ENCODE data around the gene RAP1GAP2.
"Not testable (repeated sequence)": the region's sequence is repeated elsewhere in the genome, so short reads cannot be mapped to it uniquely, and the experiment has no call there.

RAP1GAP2 gene

DNA sequence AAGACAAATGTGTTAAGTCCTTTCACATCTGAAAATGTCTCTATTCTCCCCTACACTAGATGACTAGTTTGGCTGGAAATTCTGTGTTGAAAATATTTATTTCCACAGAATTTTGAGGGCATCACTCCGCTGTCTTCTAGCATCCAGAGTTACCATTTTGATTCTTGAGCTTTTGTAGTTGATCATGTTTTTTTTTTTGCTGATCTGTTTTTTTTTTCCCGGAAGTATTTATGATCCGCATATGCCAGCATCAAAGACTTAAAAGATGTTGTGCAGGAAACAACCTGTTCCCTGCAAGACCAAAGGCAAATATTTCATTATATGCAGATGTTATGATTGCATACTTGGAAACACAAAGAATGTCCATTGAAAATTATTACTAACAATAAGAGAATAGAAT lies 250.5 kb downstream of the RAP1GAP2 start:
- DNase-seq (ENCODE audit: low spot score), result no peak

DNA sequence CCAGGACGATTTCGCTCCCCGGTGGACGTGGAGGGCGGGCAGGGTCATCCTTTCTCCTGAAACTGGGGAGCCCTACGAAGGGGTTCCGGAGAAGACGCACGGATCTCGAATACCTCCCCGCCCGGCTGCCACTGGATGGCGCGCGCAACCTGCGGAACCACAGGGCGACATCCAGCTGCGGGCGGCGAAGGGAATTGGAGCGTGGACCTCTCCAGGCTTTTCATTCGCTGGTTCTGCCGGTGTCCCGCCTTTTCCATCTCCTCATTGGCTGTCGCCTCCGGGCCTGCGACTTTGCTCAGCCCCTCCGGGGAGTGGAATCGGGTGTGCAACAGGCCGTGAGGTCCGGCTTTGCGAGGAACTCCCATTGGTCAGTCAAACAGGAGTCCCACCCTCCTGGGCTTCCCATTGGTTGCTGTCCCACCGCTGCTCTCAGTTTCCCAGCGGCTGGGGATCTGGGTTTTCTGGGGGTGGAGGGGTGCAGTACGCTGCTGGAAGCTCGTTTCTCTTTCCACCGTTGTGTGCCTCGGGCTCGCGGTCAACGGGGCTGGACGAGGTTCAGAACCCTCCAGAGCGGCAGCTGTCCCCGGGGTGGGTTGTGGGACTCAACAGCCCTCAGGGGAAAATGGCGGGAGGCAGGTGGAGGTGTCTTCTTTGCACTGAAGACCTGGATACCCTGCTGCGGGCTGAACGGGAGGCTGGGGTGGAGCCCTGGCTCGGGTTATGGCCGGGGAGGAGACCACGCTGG lies 252.7 kb downstream of the RAP1GAP2 start:
- peak; percentile 96 for DNase-seq (ENCODE audit: low spot score)

GRCh38 chr17:3049705-3050295 lies 253.6 kb downstream of the RAP1GAP2 start:
- no peak for DNase-seq (ENCODE audit: low spot score)

- DNase-seq (ENCODE audit: low spot score), result not testable (repeated sequence)
Observed at GRCh38 chr17:3054868-3055267, 258.6 kb downstream of the RAP1GAP2 start.

GRCh38 chr17:3062824-3063377 lies 266.7 kb downstream of the RAP1GAP2 start:
- DNase-seq (ENCODE audit: low spot score), result not testable (repeated sequence)

DNA sequence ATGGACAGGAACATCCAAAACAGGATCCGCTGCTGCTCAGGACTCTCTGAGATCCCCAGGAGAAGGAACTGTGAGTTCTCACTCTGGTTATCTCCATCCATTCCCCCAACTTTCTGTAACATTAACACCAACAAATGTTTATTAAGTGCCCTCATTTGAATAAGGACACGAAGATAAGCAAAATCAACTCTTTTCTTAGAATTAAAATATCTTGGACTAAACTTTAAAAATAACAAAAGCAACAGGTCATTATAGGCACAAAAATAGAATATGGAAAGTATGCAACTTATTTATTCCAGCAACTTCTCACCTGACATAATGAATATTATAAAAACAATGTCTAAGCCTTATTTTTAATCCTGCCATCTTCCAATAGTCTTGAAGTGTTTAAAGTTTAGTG lies 267.3 kb downstream of the RAP1GAP2 start, which contains the start of gene OR1D5:
Gene OR1D5, minus strand, starts transcription at position 101 of the 400 bp plus-strand sequence. Its CDS starts 0 bp downstream, at position 101.
- not testable (repeated sequence) for DNase-seq (ENCODE audit: low spot score)

DNA sequence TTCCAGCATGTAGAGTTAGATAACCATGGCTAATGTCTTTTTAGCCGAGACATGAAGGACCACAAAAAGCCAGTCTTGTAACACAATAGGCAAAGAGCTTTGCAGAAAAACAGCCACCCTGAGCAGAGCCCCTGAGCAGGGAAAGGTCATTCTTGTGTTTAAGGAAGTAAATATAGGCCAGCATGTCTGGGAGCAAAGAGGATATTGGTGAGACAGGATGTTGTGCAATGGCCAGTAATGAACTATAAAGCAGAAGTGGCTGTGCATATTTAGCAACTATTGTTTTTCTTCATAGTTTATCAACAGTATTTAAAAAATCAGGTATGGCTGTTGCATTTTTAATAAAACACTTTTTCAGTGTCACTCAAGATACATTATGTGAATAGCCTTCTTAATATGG lies 269.0 kb downstream of the RAP1GAP2 start:
- not testable (repeated sequence) for DNase-seq (ENCODE audit: low spot score)

- not testable (repeated sequence) for DNase-seq (ENCODE audit: low spot score)
Observed at GRCh38 chr17:3073850-3074249, 277.6 kb downstream of the RAP1GAP2 start.

All from CD4-positive, alpha-beta T cell treated with Interleukin-6 at 100 ng/mL for 8 hours (primary cell).